Smooth muscle cell (in vitro differentiated cells): Measurements from ENCODE around the gene CLDN10. TPM values are rescaled to one million over a fixed set of nuclear protein-coding genes. Genes with fewer than 3 reads are reported as not detected.

Experiments
- DNase-seq: peaks from one replicate; lab custom pipeline; 2025; ENCODE audit not compliant: unreplicated experiment; lab: John Stamatoyannopoulos, UW
- H2AFZ ChIP-seq: fragments of 200-600 bp; sonication (generic); 2 replicates; pipeline ENCODE4 v1.6.0; 2016; ENCODE audit warnings: antibody characterized with exemption, low read depth, mild to moderate bottlenecking
- H3F3A ChIP-seq: fragments of 200-600 bp; sonication (generic); 2 replicates; pipeline ENCODE4 v1.6.0; 2017; ENCODE audit warnings: antibody characterized with exemption, low read depth
- H3K27ac ChIP-seq: fragments of 200-600 bp; sonication (generic); 2 replicates; pipeline ENCODE4 v1.5.1; 2016; ENCODE audit warnings: low read depth, mild to moderate bottlenecking
- H3K27me3 ChIP-seq: fragments of 200-600 bp; sonication (generic); 2 replicates; pipeline ENCODE4 v1.6.1; 2016; ENCODE audit warnings: low read depth, mild to moderate bottlenecking
- H3K36me3 ChIP-seq: fragments of 200-600 bp; sonication (generic); 2 replicates; pipeline ENCODE4 v1.5.1; 2016; ENCODE audit warnings: low read depth
- H3K4me1 ChIP-seq: fragments of 200-600 bp; sonication (generic); 2 replicates; pipeline ENCODE4 v1.5.1; 2016; ENCODE audit warnings: low read depth
- H3K4me2 ChIP-seq: fragments of 200-600 bp; sonication (generic); 2 replicates; pipeline ENCODE4 v1.6.0; 2016; ENCODE audit warnings: mild to moderate bottlenecking
- H3K4me3 ChIP-seq: fragments of 200-600 bp; sonication (generic); 2 replicates; pipeline ENCODE4 v1.5.1; 2016; ENCODE audit warnings: mild to moderate bottlenecking
- H3K79me2 ChIP-seq: fragments of 200-600 bp; sonication (generic); 2 replicates; pipeline ENCODE4 v1.6.0; 2016; ENCODE audit warnings: low read depth, mild to moderate bottlenecking
- H3K9ac ChIP-seq: fragments of 200-600 bp; sonication (generic); 2 replicates; pipeline ENCODE4 v1.6.0; 2016; ENCODE audit warnings: low read depth
- H3K9me3 ChIP-seq: fragments of 200-600 bp; sonication (generic); replicated peaks from 2 replicates; pipeline ENCODE4 v1.5.1; 2016; ENCODE audit warnings: low read depth
- H4K20me1 ChIP-seq: fragments of 200-600 bp; sonication (generic); 2 replicates; pipeline ENCODE4 v1.6.0; 2016; ENCODE audit warnings: low read depth
- WGBS: methylation state at CpG from one replicate; pipeline ENCODE4 v1.1.7; 2016; ENCODE audit warnings: low lambda C conversion rate; 5-methylcytosine and 5-hydroxymethylcytosine counted together
- polyA plus RNA-seq: library from polyadenylated mRNA; unstranded; fragments of >200 nt; fragmentation: Nextera tagmentation; extraction: Ambion mirVana; gene quantifications from 2 replicates; pipeline ENCODE4 v1.2.1, GENCODE V29; 2016
- total RNA-seq: library from RNA; depleted of rRNA; stranded (reverse); fragments of >200 nt; gene quantifications from 2 replicates; pipeline ENCODE4 v1.2.3, GENCODE V29; 2014
- TF ChIP-seq, protein P1 (sequence below): fragments of 200-600 bp; sonication (generic); IDR thresholded peaks from 2 replicates; pipeline ENCODE4 v1.5.1; 2017; ENCODE audit warnings: borderline replicate concordance, mild to moderate bottlenecking, antibody characterized with exemption; ENCODE audit not compliant: insufficient read depth, poor library complexity, severe bottlenecking

Gene CLDN10
- total and polyA plus RNA-seq, 2 experiments from 2014 or later, result 1.5 TPM; not detected in 1

DNA sequence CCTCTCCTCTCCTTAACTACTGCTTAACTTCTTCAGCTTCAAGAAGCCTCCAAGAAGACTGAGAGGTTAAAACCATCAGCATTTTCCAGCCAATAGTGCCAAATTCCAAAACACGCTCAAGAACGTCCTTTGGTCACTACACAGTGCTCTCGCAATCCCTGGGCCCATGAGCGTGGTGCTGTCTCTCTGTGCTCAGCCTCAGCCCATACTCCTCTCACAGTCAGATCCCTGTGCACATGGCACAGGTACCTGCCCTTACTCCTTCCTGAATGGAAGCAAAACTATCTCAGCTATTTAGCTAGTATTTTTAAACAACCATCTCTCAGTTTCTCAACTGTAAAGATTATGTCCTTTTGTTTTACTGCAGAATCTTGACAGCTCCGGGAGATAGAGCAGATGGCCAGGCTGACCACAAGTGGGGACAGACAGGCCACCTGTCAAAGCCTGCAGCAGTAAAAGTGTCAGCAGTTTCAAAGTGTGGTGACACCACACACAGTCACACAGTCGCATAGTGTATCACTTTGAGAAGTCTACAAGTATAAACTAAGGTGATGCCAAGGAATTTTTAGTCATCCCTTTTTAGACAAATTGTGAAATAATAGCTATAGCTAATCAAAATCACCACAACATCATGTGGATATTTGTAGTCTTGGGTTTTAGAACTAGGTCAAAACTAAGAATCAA is 56.3 kb downstream of the CLDN10 start:
- Histone ChIP-seq H3K4me1 (no peaks in the 10 kb centered on the region), H2AFZ (no peak overlapping the region), H3F3A (no peaks in the 10 kb centered on the region), H3K9ac (no peak overlapping the region), H3K36me3 (peaks cover 13% of the 10 kb centered on the region), H3K9me3 (no peaks in the 10 kb centered on the region), H3K4me3 (no peak overlapping the region), H3K27me3 (no peaks in the 10 kb centered on the region), H3K79me2 (no peaks in the 10 kb centered on the region), H3K4me2 (no peak overlapping the region), H3K27ac (no peak overlapping the region), H4K20me1 (no peaks in the 10 kb centered on the region)
- no peak for DNase-seq
- TF ChIP-seq, protein P1, sequence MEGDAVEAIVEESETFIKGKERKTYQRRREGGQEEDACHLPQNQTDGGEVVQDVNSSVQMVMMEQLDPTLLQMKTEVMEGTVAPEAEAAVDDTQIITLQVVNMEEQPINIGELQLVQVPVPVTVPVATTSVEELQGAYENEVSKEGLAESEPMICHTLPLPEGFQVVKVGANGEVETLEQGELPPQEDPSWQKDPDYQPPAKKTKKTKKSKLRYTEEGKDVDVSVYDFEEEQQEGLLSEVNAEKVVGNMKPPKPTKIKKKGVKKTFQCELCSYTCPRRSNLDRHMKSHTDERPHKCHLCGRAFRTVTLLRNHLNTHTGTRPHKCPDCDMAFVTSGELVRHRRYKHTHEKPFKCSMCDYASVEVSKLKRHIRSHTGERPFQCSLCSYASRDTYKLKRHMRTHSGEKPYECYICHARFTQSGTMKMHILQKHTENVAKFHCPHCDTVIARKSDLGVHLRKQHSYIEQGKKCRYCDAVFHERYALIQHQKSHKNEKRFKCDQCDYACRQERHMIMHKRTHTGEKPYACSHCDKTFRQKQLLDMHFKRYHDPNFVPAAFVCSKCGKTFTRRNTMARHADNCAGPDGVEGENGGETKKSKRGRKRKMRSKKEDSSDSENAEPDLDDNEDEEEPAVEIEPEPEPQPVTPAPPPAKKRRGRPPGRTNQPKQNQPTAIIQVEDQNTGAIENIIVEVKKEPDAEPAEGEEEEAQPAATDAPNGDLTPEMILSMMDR, result no peak
- 73% methylated on average over 6 of the region's 6 CpGs for WGBS

DNA sequence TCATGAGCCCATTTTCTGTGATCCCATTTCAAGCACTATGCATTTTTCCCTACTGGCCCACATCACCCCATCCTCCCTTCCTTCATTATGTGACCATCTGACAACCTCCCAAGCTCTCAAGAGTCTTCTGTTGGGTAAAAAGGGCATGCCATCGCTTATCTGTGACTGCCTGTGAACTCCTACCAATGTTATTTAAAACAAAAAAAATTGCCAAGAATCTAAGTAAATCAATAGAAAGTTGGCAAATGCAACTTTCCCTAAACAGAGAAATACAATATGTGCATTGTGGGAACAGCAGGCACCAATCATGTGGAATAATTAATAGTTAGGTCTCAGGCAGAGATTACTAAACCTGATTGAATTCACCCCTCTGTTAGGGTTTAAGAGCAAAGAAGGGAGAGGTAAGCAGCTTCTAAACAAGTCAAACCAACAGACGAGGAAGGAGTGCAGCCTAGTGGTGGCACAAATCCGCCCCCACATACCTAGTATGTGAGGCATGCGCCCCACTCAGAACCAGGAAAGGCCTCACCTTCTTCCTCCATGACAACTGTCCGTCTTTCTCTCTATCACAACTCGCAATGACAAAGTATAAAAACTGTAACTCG is 62.2 kb downstream of the CLDN10 start:
- no peak for DNase-seq
- H3K9me3 ChIP-seq, result no peaks in the 10 kb centered on the region
- TF ChIP-seq, protein P1, result no peak
- no peaks in the 10 kb centered on the region for H3K79me2 ChIP-seq
- H3K36me3 ChIP-seq, result peaks cover 24% of the 10 kb centered on the region
- 94% methylated on average over 7 of the region's 7 CpGs for WGBS
- no peak overlapping the region for H3K4me2 ChIP-seq
- H3K4me1 ChIP-seq, result no peaks in the 10 kb centered on the region
- no peak overlapping the region for H3K27ac ChIP-seq
- no peaks in the 10 kb centered on the region for H3K27me3 ChIP-seq
- H3F3A ChIP-seq, result no peaks in the 10 kb centered on the region
- peaks cover 3% of the 10 kb centered on the region for H4K20me1 ChIP-seq
- no peak overlapping the region for H3K9ac ChIP-seq
- no peak overlapping the region for H3K4me3 ChIP-seq
- H2AFZ ChIP-seq, result no peak overlapping the region

DNA sequence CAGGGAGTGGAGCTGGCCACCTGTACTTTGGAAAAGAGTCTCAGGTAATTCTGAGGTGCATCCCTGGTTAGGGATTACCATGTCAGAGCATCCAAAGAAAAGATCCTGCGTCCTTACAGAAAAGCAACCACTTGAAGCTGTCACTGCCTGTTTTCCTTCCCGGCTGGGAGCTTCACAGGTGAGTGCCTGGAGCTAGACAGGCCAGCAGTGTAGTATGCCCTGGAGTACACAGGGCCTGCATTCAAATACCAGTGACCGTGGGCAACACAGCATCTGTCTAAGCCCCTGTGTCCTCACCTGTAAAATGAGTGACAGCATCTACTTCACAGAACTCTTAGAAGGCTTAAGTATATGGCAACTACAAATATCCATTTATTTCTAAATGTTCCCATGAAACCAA is 63.0 kb downstream of the CLDN10 start:
- Histone ChIP-seq H3K79me2 (no peaks in the 10 kb centered on the region), H3K4me1 (no peaks in the 10 kb centered on the region), H3K4me2 (no peak overlapping the region), H3K9me3 (no peaks in the 10 kb centered on the region), H4K20me1 (peaks cover 3% of the 10 kb centered on the region), H3K27ac (no peak overlapping the region), H3K9ac (no peak overlapping the region), H3K4me3 (no peak overlapping the region), H3K36me3 (peaks cover 26% of the 10 kb centered on the region), H3K27me3 (no peaks in the 10 kb centered on the region), H3F3A (no peaks in the 10 kb centered on the region), H2AFZ (no peak overlapping the region)
- WGBS, result 87% methylated on average over 3 of the region's 3 CpGs
- TF ChIP-seq, protein P1, result no peak
- DNase-seq, result no peak
